GM19238 (cell line): ENCODE measurements around the gene CYP2C8.
"Not testable (repeated sequence)": the region's sequence is repeated elsewhere in the genome, so short reads cannot be mapped to it uniquely, and the experiment has no call there.

ENCODE experiments used
- DNase-seq: peaks from one replicate; pipeline ENCODE4 v3.0.0; 2011; ENCODE audit warnings: low spot score; ENCODE audit not compliant: insufficient read length

CYP2C8 gene

DNA sequence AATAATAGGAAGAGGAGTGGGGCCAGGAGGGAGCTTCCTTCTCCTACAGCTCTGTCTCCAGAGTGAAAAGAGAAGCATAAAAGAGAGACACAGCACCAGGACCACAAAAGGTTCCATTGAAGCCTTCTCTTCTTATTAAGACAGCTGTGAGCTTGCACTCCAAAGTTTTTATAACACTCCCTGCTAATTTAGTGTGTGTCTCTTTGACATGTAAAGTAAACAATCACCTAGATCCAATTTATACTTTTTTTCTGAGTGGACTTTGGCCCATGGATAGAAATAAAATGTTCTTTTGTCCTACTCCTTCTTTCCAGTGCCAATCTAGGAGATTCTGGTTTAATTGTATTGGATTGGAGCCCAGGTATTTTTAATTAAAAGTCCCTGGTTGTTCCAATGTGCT lies at the start of gene CYP2C8:
Gene CYP2C8, minus strand, starts transcription at position 212 of the 400 bp plus-strand sequence. Its CDS starts 95 bp downstream, at position 117.
- no peak for DNase-seq

DNA sequence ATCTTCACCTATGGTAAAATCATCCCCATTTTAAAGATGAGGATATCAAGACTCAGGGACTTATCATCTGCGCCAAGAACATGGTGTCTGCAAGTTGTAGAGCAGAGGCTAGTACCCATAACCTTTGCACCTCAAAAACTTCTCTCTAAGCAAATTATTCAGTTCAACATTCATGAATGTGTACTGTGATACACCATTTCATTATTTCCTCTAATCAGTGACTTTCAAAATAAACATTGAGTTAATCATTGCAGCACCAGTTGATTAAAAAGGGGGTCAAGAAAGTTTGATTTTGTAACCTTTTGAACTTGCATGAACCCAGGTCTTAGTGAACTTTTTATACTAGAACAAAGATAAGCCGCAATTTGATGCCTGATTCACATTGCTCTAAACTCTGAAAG lies 47.6 kb upstream of the CYP2C8 start:
- DNase-seq = no peak

DNA sequence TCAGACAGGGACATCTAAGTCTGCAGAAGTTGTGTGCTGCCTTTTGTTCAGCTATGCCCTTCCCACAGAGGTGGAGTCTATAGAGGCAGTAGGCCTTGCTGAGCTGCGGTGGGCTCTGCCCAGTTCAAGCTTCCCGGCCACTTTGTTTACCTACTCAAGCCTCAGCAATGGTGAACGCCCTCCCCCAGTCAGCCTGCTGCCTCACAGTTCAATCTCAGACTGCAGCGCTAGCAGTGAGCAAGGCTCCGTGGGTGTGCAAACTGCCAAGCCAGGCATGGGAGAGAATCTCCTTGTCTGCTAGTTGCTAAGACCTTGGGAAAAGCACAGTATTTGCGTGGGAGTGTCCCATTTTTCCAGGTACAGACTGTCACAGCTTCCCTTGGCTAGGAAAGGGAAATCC lies 41.5 kb upstream of the CYP2C8 start:
- not testable (repeated sequence) for DNase-seq

DNA sequence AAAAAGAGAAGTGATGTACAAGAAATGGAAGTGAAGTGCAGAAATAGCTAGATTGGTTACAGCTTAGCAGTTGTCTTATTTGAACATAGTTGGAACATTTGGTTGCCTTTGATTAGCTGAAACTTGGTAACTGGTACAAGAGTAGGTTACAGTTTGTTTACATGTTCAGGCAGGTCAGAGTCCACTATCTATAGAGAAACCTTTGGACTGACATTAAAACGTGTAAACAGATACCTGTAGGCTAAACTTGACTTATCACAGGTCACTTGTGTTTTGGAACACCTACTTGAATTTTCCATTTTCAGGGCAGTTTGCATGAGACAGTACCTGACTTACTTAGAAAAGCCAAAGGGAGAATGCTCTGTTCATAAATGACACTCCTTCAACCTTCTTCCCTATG lies 28.5 kb upstream of the CYP2C8 start:
- no peak for DNase-seq

DNA sequence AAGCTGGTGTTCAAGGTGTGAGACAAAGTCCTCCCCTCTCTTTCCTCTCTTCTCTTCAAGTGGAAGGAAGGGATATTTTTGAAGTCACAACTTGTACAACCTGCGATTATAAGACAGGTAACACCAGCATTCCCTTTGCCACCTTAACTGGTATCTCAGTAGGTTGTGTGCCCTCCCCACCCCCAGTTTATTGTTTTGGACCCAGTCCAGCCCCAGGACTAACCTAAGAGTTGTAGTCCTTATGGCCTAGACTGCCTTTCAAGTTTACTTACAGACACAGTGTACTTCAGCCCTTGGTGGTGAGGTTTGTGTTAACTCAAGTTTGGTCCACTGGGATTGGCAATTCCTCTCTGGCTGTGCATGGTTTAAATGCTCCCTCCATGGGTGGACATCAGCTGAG lies 26.8 kb upstream of the CYP2C8 start:
- DNase-seq = no peak

DNA sequence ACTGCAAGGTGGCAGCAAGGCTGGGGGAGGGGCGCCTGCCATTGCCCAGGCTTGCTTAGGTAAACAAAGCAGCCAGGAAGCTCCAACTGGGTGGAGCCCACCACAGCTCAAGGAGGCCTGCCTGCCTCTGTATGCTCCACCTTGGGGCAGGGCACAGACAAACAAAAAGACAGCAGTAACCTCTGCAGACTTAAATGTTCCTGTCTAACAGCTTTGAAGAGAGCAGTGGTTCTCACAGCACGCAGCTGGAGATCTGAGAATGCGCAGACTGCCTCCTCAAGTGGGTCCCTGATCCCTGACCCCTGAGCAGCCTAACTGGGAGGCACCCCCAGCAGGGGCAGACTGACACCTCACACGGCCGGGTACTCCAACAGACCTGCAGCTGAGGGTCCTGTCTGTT lies 10.3 kb upstream of the CYP2C8 start:
- DNase-seq = not testable (repeated sequence)

DNA sequence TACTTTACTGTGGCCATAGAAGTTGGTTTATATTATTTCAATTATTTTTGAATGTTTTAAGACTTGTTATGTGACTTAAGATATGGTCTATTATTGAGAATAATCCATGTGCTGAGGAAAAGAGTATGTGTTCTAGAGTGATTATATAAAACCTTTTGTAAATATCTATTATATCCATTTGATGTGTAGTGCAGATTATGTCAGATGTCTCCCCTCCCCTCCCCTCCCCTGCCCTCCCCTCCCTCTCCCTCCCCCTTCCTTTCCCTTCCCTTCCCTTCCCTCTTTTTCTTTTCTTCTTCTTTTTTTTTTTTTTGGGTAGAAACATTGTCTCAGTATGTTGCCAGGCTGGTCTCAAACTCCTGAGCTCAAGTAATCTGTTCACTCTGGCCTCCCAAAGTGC lies 8.3 kb upstream of the CYP2C8 start:
- DNase-seq = no peak

DNA sequence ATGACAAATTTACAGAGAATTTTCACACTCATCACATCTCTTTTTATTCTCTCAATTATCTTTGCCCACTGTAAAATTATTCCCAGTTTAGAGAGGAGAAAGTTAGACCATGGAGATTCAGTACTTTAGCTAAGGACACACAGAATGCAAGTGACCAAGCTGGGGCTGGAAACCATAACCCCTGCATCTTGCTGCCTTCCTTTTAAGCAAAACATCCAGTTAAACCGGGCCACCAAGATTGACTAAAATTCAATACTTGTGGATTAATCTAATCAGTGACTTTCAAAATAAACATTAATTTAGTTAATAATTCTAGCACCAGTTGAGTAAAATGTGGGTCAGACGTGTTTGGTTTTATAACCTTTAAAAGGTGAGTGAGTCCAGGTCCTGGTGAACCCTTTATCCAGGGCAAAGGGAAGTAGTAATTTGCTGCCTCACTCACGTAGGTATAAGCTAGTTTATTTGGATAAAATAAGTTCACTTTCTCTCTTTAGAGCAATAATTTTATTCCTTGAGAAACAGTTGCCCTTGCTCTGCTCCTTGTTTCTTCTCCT lies 1.9 kb upstream of the CYP2C8 start:
- DNase-seq = no peak

DNA sequence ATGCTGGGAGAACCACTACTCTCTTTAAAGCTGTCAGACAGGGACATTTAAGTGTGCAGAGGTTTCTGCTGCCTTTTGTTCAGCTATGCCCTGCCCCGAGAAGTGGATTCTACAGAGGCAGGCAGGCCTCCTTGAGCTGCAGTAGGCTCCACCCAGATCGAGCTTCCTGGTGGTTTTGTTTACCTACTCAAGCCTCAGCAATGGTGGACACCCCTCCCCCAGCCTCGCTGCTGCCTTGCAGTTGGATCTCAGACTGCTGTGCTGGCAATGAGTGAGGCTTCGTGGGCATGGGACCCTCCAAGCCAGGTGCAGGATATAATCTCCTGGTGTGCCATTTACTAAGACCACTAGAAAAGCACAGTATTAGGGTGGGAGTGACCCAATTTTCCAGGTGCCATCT lies 5.2 kb downstream of the CYP2C8 start:
- DNase-seq = not testable (repeated sequence)

DNA sequence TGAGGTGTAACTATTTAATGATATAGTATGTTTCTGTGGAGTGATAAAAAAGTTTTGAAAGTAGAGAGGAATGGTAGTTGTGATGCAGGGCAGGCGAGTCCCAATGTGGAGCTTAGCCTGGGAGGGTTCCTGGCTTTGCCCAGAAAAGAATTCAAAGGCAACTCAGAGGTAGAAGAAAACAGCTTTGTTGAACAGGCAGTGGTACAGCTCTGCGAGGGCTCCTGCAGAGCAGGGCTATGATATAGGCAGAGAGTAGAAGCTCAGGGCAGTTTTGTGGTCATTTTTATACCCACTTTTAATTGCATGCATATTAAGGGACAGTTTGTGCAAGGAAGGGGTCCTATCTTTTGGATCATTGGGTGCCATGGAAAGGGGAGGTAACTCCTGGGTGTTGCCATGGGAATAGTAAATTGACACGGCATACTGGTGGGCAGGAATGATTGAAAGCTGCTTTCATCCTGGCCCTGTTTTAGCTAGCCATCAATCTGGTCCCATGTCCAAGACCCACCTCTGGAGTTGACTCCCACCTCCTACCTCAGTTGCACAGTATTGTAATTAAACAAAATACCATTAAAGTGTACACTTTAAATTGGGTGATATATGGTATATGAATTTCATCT lies 12.4 kb downstream of the CYP2C8 start:
- DNase-seq = no peak

DNA sequence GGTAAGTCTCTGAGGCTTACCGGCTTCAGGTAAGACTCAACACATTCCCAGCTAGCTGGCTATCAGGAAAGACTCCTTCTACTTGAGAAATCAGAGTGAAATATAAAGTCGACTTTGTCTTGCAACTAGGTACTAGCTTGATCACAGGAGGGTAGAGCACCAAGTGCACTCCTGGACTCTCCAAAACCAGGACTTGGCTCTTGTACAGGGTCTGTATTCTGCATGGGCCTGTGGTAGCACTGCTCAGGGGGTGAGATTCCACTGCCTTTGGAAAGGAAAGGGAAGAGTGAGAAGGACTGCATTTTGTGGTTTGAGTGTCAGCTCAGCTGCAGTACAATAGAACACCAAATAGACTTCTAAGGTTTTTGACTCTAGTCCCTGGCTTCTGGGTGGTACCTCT lies 19.4 kb downstream of the CYP2C8 start:
- no peak for DNase-seq

DNA sequence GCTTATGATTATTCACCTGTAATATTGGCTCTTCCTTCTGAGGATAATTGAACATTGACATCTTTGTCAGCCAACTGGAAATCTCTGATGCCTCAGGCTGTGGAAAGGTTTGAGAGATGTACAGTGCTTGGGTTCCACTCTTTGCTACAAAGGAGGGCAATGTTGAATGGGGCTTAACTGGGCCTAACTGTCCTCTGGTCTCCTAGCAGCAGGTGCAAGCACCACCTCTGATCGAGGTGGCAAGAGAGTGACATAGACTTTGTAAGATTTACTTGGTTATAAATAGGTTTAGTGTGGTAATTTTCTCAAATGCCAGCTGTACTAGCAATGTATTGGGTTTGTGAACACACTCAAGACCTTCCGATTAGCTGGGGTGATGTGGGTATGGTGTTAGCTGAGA lies 21.1 kb downstream of the CYP2C8 start:
- no peak for DNase-seq

DNA sequence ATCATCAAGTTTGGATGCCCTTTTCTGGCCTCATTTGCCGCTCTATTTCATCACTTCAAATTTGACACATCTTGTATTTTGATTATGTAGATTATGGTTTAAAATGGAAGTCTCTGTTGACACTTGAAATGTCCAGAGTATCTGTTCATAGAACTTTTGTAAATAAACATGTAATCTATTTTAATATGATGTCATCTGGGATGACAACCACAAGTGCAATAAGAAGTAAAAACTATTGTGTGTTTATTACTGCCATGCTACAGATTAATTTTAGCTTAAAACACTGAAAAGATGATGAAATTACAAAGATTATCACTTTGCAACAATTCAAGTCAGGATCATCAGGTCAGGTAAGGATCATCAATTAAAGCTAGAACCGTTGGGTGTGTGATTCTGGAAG lies 30.0 kb downstream of the CYP2C8 start:
- DNase-seq = no peak

DNA sequence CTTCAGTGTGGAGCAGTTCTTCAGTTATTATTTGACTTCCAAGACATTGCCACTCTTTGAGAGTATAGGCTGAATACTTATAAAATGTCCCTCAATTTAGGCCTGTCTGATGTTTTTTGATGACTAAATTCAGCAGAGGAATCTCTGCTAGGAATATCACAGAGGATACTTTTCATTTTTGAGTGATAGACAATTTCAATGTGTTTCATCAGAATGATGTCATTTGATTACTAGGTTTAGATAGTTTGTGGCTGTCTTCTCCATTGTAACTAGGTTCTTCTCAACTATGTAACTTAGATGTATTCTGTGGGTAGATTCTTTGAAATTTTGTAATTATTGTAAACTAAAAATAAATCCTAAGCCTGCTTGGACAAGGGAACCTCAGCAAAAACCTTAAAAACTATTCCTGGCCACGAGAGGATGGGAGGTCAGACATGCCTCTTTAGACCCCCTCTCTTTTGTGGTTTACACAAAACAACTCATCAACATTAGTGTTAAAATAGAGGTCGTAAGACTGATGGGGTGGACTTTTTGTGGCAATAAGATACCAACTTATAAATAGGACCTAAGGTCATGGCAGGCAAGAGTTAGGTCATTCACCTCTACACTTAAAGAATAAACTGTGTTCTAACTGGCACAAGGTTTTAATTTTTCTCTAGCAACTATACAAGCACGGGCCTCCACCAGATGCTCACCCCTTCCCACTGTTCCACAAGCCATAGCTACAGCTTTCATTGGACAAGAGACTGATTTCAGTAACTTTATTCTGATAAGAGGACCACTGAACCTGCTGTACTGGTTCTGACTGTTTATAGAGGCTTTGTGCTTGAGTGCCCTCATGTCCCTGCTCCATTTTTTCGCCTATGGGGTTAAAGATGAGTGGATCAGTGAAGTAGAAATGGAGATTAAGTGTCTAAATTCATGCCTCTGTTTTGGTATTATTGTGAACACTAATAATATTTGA lies 33.7 kb downstream of the CYP2C8 start:
- no peak for DNase-seq

DNA sequence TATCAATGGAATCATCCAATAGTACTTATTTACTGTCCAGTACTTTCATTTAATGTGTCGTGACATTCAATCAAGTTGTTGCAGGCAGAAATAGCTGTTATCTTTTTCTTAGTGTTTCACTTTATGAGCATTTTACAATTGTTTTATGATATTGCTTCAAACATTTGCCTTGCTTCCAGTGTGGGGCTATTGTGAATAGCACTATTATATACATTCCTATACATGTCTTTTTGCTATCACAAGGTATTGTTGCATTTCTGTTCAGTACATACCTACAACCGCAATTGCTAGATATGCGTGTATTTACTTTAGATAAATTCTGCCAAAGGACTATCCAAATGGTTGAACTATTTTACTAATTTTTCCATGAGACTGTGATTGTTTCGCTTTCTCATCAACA lies 34.9 kb downstream of the CYP2C8 start:
- no peak for DNase-seq

DNA sequence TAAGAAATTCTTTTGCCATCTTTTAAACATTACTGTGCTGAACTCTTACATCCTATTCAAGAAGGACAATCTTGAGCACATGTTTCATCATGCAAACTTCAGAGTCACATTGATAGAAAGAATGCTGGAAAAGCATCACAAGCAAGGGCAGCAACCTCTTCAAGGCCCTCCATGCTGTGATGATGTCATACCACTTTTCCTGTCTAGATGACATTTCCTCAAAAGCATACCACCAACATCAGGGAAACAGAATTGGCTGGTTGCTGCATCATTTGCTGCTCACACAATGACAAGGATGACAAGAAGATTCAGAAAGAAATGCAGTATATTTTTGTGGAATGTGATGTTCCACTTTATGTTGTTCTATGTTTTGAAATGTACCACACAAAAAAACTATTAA lies 37.6 kb downstream of the CYP2C8 start:
- DNase-seq = no peak

DNA sequence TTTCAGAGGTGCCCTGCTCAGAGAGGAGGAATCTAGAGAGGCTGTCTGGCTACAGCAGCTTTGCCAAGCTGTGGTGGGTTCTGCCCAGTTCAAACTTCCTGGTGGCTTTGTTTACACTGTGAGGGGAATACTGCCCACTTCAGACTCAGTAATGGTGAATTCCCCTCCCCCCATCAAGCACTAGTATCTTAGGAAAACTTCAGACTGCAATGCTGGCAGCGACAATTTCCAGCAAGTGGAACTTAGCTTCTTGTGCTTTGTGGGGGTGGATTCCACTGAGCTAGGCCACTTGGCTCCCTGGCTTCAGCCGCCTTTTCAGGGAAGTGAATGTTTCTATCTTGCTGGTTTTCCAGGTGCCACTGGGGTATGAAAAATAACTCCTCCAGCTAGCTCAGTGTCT lies 42.8 kb downstream of the CYP2C8 start:
- DNase-seq = no peak

DNA sequence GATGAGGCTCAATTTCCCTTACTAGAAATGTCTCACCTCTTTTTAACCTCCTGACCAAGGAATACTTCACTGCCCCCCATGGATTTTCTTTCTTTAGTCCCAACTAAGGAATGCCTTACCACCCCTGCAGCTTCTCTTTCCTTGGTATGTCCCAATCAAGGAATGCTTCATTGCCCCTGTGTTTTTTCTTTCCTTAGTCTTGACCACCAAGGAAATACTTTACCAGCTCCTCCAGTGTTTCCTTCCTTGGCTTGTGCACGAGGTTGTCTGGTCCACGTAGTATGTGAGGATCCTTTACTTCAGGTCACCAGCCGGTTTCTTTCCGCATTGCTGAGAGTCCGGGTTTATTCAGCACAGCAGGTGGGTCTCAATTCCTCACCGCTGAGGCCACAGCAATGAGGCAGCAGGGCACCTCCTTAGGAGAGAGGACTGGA lies 71.5 kb downstream of the CYP2C8 start:
- no peak for DNase-seq

DNA sequence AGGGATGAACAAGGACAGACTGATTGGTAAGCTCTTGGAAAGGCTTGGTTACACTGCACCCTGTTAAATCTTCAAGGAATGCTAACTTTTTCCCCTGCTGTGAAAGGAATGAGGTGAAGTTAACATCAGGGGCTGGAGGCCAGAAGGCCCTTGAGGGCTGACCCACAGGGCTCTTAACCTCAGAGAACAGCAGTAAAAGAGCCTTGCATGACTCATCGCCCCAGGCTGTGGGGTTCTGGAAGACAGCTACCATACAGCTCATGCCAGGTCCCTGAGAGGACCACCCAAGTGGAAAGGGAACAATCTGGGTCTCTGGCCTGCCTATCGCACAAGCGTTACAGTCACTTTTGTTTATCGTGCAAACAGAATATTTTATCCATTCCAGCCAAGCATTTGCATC lies 76.5 kb downstream of the CYP2C8 start:
- DNase-seq = no peak

DNA sequence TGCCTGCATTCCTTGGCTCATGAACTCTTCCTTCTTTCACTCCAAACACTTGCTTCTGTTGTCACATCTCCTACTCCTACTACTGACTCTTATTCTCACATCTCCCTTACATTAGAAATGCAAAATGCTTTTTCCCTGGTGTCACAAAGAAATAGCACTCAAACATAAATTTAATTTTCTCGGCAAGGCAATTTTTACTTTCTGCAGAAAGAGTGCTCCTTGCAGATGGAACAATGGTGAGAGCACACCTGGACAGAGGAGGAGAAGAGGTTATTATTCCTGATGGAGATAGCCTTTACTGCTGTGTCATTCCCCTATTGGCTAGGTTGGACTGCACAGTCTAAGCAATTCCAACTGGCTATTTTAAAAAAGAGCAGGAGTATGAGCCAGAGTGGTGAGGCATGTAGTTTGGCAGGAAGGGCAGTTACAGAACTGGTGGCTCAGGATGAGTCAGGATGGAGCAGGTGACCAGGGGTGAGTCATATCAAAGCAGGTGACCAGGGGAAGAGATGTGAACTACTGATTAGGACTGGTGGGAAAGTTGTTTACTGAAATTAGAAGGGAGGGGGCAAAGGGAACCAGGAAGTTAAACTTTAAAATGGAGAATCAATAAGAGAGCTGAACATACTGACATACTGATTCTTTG lies 77.9 kb downstream of the CYP2C8 start:
- DNase-seq = no peak

DNA sequence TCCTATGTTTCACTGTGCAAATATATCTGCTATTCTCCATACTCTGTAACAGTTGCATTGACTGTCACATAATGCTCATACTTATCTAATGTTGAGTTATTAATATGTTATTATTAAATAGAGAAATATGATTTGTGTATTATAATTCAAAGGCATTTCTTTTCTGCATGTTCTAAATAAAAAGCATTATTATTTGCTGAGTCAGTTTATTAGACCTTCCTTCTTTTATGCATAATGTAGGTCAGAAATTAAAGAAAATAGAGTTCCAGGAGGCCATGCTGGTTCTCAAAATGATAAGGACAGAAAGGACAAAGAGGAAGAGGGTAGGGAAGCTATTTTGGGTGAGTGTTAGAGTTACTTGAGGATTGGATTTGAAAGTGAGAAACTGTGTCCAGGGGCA lies 80.1 kb downstream of the CYP2C8 start:
- no peak for DNase-seq
